ENCODE data around the gene SERPINE2. TPM values are rescaled to one million over a fixed set of nuclear protein-coding genes. Genes with fewer than 3 reads are reported as not detected.

SERPINE2 gene
- total RNA-seq, 1 donor = 658 TPM

GRCh38 chr2:223935459-223936125, 103.5 kb downstream of the SERPINE2 start:
- no peak for DNase-seq (ENCODE audit: insufficient read length, low spot score, missing footprints)
- Histone ChIP-seq H4K20me1 (ENCODE audit: insufficient read depth, low read length) (peaks cover 47% of the 10 kb centered on the region), H2AFZ (ENCODE audit: low read length) (no peak overlapping the region), H3K27me3 (ENCODE audit: insufficient read depth, low read length) (no peaks in the 10 kb centered on the region), H3K4me1 (ENCODE audit: insufficient read depth, low read length) (peaks cover 38% of the 10 kb centered on the region), H3K36me3 (ENCODE audit: insufficient read depth, low read length) (no peaks in the 10 kb centered on the region), H3K27ac (ENCODE audit: low read depth, low read length) (no peak overlapping the region), H3K9me3 (ENCODE audit: low read depth, low read length) (no peaks in the 10 kb centered on the region), H3K4me2 (ENCODE audit: insufficient read depth, low read length) (no peak overlapping the region), H3K79me2 (ENCODE audit: insufficient read depth, low read length) (peaks cover 99% of the 10 kb centered on the region), H3K4me3 (ENCODE audit: insufficient read depth, low read length) (no peak overlapping the region)
- TF ChIP-seq CTCF (IDR thresholded peaks at IDR 0.05; ENCODE audit: extremely low read depth, low read depth, low read length) = no peak

GRCh38 chr2:223934870-223935269, 104.2 kb downstream of the SERPINE2 start:
- no peak for DNase-seq (ENCODE audit: insufficient read length, low spot score, missing footprints)
- no peak overlapping the region for H3K4me3 ChIP-seq (ENCODE audit: insufficient read depth, low read length)
- no peak overlapping the region for H3K27ac ChIP-seq (ENCODE audit: low read depth, low read length)
- no peaks in the 10 kb centered on the region for H3K27me3 ChIP-seq (ENCODE audit: insufficient read depth, low read length)
- peaks cover 49% of the 10 kb centered on the region for H4K20me1 ChIP-seq (ENCODE audit: insufficient read depth, low read length)
- peaks cover 99% of the 10 kb centered on the region for H3K79me2 ChIP-seq (ENCODE audit: insufficient read depth, low read length)
- no peaks in the 10 kb centered on the region for H3K36me3 ChIP-seq (ENCODE audit: insufficient read depth, low read length)
- H2AFZ ChIP-seq (ENCODE audit: low read length) = no peak overlapping the region
- no peak overlapping the region for H3K4me2 ChIP-seq (ENCODE audit: insufficient read depth, low read length)
- H3K9me3 ChIP-seq (ENCODE audit: low read depth, low read length) = no peaks in the 10 kb centered on the region
- TF ChIP-seq CTCF (IDR thresholded peaks at IDR 0.05; ENCODE audit: extremely low read depth, low read depth, low read length) = no peak
- peaks cover 41% of the 10 kb centered on the region for H3K4me1 ChIP-seq (ENCODE audit: insufficient read depth, low read length)

- no peaks in the 10 kb centered on the region for H3K9me3 ChIP-seq (ENCODE audit: low read depth, low read length)
- H3K27me3 ChIP-seq (ENCODE audit: insufficient read depth, low read length) = no peaks in the 10 kb centered on the region
- no peak for TF ChIP-seq CTCF (IDR thresholded peaks at IDR 0.05; ENCODE audit: extremely low read depth, low read depth, low read length)
- peaks cover 38% of the 10 kb centered on the region for H3K4me1 ChIP-seq (ENCODE audit: insufficient read depth, low read length)
- H3K79me2 ChIP-seq (ENCODE audit: insufficient read depth, low read length) = peaks cover 99% of the 10 kb centered on the region
- no peaks in the 10 kb centered on the region for H3K36me3 ChIP-seq (ENCODE audit: insufficient read depth, low read length)
- H3K4me3 ChIP-seq (ENCODE audit: insufficient read depth, low read length) = no peak overlapping the region
- peaks cover 48% of the 10 kb centered on the region for H4K20me1 ChIP-seq (ENCODE audit: insufficient read depth, low read length)
- DNase-seq (ENCODE audit: insufficient read length, low spot score, missing footprints) = no peak
- no peak overlapping the region for H2AFZ ChIP-seq (ENCODE audit: low read length)
- H3K27ac ChIP-seq (ENCODE audit: low read depth, low read length) = peak overlapping the region; percentile 19
- H3K4me2 ChIP-seq (ENCODE audit: insufficient read depth, low read length) = no peak overlapping the region
Observed at GRCh38 chr2:223932816-223933800, 106.0 kb downstream of the SERPINE2 start.
